GM19438 (cell line): ENCODE data around the gene PIP4K2C.
A peak's percentile ranks its signal among the peaks of the same experiment; 100 is the strongest.

Experiments used
- ATAC-seq: cut with Tn5 transposase; IDR thresholded peaks from one replicate; pipeline ENCODE4 v1.9.1; 2021; ENCODE audit warnings: low read depth; ENCODE audit not compliant: unreplicated experiment

Gene PIP4K2C

DNA sequence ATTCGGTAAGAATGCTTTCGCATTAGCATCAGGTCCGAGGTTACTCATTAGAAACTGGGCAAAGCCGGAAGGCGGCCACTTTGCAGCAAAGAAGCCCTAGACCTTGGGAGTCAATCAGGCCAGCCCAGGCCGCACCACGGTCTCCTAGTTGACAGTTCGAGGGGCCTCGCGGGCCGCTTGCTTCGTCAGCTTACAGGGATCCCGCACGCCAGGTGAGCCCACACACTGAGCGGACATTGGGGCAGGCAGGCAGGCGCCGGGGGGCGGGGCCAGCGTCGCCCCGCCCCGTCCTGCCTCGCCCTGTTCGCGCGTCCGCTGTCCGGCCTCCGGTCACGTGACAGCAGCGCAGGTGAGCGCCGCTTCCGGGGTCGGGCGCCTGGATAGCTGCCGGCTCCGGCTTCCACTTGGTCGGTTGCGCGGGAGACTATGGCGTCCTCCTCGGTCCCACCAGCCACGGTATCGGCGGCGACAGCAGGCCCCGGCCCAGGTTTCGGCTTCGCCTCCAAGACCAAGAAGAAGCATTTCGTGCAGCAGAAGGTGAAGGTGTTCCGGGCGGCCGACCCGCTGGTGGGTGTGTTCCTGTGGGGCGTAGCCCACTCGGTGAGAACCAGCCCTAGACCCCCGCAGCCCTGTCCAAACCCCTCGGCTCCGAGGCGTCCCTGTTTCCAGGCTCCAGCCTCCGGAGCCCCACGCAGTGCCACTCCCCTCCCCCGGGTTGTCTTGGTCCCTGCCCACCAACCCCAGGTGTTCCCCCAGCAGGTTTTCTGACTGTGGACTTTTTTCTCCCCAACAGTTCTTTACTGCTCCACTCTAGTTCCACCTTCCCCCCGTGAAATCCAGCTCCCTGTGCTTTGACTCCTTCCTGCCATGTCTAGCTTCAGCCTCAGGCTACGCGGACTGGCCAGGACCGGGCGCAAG lies at the start of gene PIP4K2C:
Gene PIP4K2C (plus strand): TSS at position 329 of the 918 bp plus-strand sequence. CDS start 98 bp downstream, at position 427.
- ATAC-seq = peak; percentile 95

DNA sequence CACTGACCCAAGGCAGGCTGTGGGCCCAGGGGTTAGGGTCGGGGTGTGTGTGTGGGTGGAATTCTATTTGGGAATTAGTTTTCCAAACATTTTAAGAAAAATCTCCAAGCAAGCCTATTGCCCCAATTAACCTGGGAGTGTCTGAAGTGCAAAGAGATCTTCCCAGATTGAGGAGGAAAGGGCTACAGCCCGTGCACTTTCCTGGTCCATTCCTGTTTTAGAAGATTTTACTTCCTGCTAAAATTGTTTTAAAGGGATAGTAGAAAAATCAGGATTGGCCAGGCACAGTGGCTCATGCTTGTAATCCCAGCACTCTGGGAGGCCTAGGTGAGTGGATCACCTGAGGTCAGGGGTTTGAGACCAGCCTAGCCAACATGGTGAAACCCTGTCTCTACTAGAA lies 49.3 kb upstream of the PIP4K2C start:
- ATAC-seq = no peak

DNA sequence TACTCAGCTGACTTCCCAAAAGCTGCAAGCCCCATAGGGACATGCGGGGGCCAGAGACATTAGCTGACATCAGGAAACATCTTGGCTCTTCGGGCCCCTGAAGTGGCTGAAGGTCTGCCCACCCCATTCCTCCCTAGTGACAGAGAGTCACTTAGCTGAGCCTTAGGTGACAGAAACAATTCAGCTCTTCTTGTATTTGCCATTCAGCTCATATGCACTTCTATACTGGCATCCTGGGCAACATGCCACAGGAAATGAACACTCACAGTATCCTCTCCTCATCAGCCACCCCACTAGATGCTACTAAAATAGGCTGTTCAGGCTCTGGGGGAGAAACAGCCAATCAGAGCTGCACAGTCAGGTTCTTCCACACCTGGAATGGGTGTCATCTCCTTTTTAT lies 47.4 kb upstream of the PIP4K2C start:
- no peak for ATAC-seq

DNA sequence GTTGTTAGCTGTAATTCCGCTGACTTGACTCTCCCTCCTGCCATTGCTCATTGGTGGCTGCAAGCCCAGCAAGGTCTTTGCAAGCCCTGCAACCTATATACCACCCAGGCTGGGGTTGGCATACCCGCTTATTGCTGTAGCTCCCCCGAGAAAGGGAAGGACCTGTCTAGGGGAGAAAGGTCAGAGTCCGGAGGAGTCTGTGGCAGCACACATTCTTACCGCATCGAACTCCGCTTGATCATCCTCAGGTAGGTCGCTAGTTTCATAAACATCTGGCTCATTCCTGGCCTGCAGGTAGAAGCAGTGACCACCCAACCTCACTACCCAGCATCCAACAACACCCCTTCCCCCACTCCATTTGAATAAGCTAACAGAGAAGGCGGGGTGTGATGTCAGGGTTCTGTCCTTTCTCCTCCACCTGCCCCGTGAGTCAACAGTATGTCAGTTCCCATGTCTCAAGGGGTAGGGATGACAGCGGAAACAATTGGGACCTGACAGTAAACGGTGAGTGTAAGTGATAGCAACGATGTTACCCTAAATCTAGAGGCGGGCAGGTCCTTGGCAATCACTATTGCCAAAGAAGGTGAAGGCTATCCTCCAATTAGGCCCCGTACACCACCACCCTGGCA lies 45.1 kb upstream of the PIP4K2C start:
- no peak for ATAC-seq

DNA sequence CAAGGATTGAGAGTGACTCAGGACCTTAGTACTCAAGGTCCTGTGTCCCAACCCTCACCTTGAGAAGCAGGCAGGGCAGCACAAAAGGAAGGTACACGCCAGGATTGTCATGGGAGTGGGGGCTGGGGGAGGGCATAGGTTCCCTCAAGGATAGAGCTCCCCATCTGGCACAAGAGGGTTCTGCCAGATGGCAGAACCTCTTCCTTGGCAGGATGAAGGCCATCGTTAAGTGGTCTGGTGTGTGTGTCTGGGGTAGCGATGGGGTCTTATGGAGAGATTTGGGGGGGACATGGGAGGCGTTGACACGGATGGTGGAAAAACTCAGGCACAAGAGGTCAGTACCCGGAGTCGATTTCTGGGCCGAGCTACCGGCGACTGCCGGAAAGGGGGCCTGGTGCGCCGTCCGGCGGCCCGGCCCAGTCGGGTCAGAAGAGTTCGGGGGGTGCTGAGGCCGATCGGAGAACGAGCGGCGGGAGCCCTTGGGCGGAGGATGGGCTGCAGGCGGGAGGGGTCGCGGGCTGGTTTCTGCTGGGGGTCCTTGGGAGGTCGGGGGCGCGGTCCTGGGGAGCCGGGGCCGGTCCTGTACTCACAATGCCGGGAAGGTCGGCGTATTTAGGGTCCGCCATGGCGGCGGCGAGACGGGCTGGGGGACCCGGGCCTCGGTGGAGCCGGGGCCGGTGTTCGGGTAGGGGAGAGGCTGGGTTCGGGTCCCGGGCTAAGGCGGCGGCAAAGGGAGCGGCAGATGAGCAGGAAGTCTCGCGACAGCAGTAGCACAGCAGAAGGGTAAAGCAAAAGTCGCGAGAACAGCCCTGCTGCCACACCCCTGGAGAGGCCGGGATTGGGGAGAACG lies 44.3 kb upstream of the PIP4K2C start, which contains the start of gene DCTN2:
Gene DCTN2 (minus strand): TSS at position 755 of the 850 bp plus-strand sequence. CDS start 129 bp downstream, at position 626.
- ATAC-seq = peak; percentile 98

GRCh38 chr12:57547288-57548012 lies 43.5 kb upstream of the PIP4K2C start:
- no peak for ATAC-seq

DNA sequence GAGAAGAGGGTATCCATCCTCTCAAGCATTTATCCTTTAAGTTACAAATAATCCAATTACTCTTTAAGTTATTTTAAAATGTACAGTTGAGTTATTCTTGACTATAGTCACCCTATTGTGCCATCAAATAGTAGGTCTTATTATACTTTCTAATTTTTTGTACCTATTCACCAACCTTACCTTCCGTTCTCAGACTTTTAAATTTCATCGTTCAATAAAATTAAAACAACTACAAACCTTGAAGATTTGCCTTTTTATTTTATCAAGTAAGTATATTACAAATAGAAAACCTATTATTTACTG lies 43.0 kb upstream of the PIP4K2C start:
- no peak for ATAC-seq

GRCh38 chr12:57548488-57548887 lies 42.5 kb upstream of the PIP4K2C start:
- no peak for ATAC-seq

GRCh38 chr12:57549203-57549908 lies 41.6 kb upstream of the PIP4K2C start:
- ATAC-seq = no peak

DNA sequence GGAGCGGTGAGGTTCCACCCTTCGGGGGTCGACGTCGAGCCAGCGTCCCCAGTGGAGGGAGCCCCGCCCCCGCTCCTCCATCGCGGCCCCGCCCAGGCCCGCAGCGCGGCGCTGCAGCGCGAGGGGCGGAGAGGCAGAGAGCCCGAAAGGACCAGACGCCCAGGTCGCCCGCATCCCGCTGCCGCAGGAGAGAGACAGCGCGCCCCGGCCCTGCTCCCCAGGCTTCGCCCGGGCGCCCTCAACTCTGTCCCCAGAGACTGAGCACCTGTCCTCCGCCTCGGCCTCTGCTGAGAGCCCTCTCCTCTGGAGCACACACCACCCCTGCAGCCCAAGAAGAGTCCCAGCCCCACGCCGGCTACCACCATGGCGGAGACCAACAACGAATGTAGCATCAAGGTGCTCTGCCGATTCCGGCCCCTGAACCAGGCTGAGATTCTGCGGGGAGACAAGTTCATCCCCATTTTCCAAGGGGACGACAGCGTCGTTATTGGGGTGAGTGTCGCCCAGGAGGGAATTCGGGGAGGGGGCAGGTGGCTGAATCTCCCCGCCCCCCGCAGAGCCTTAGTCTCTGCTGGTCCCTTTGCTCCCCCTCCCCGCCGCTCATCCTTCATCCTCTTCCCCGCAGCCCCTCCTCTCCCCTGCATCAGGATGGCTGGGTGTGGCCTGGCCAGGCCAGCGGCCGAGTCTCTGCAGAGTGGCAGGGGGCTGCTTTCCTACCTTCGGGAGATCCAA lies 40.9 kb upstream of the PIP4K2C start, which contains the start of gene KIF5A:
Gene KIF5A (plus strand): TSS at position 136 of the 732 bp plus-strand sequence. CDS start 228 bp downstream, at position 364.
- no peak for ATAC-seq

- ATAC-seq = no peak
Measured at GRCh38 chr12:57550641-57551549, 40.1 kb upstream of the PIP4K2C start.

DNA sequence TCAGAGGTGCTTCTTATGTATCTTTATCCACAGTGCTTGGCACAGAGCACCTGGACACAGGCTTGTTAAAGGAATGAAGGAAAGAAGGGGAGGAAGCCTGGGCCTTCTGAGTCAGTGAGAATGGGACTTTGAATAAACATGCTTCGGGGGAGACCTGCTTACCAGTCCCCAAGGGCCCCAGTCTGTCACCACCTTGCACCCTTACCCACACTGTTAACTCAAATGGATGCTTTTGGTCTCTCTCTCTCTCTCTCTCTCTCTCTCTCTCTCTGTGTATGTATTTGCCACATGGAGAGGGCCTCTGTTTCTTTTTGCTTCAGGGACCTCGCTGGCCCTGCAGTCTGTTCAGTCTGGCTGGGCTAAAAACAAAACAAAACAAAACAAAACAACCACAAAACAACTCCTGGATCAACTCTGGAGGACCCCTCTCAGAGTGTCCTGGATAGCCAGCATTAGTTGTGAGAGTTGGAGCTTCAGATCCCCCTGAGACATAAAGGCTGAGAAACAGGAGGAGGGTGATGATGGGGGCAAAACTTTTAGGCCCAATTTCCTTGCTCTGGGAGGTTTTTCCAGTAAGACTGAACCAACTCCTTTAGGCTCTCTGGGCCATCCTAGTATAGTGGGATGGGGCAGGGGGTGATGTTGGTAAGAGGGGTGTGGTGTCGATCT lies 39.2 kb upstream of the PIP4K2C start:
- no peak for ATAC-seq

DNA sequence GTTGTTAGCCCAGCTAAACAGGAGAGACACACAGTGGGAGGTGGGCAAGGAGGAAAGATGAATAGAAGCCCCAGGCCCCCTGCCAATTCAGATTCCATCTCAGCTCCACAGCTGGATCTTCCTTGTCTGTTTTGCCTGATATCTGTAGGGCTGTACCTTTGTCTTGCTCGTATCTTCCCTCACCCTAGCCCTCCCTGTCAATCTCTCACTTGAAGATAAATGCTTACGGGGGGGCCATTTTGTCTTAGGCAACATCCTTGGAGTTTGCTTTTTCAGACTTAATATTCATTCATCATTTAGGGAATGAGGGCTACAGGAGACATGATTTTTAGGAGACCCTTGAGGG lies 38.7 kb upstream of the PIP4K2C start:
- no peak for ATAC-seq

- ATAC-seq = no peak
Measured at GRCh38 chr12:57552835-57553313, 38.1 kb upstream of the PIP4K2C start.

- ATAC-seq = no peak
Measured at GRCh38 chr12:57553343-57554202, 37.4 kb upstream of the PIP4K2C start.

DNA sequence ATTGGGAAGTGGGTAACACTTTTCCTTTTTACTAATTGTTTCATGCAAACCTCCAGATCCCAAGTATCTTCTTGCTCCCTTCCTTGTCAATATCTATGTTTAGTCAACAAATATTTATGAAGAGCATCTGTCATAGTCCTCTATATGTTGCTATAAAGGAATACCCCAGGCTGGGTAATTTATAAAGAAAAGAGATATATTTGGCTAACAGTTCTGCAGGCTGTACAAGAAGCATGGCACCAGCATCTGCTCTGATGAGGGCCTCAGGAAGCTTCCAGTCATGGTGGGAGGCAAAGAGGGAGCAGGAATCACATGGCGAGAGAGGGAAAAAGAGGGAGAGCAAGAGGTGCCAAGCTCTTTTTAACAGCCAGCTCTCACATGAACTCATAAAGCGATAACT lies 36.5 kb upstream of the PIP4K2C start:
- ATAC-seq = no peak
